ENCODE measurements around the gene PLA2G10. TPM values are rescaled to one million over a fixed set of nuclear protein-coding genes. Genes with fewer than 3 reads are reported as not detected.
"Not testable (repeated sequence)": the region's sequence is repeated elsewhere in the genome, so short reads cannot be mapped to it uniquely, and the experiment has no call there.

Gene PLA2G10
- total and polyA plus RNA-seq, 9 of the 15 experiments (the other 6 are each of a cell fraction or from before 2014, with no cell fraction given): not detected

DNA sequence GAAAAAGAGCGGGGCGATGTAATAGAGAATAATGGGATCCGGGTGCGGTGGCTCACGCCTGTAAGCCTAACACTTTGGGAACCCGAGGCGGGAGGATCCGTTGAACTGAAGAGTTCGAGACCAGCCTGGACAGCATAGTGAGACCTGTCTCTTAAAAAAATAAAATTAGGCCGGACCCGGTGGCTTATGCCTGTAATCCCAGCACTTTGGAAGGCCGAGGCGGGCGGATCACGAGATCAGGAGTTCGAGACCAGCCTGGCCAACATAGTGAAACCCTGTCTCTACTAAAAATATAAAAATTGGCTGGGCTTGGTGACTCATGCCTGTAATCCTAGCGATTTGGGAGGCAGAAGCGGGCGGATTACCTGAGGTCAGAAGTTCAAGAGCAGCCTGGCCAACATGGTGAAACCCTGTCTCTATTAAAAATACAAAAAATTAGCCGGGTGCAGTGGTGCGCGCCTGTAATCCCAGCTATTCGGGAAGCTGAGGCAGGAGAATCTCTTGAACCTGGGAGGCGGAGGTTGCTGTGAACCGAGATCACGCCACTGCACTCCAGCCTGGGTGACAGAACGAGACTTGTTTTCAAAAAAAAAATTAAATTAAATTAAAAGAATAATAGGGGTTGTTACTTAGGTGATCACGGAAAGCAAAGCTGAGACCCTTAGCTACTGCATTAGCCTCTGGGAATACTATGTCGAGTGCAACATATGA, 63.3 kb downstream of the PLA2G10 start:
- 16% methylated on average over 29 of the region's 29 CpGs for WGBS (ENCODE audit: insufficient coverage, low coverage, missing lambda C conversion rate)
- peaks cover 65% of the 10 kb centered on the region for H3K79me2 ChIP-seq (ENCODE audit: control insufficient read depth, insufficient read depth, low read length)
- ATAC-seq; CTCF ChIA-PET (ENCODE audit: low intra/inter-chr PET ratio); H3K27me3 ChIP-seq (ENCODE audit: control insufficient read depth in 2 of 2, insufficient read depth in 2 of 2, low read length in 2 of 2); H3K9me1 ChIP-seq (ENCODE audit: control insufficient read depth, insufficient read depth, low read length); BruUV-seq (replicated peaks); intact Hi-C loops (cut with micrococcal nuclease); H3K9me3 ChIP-seq (replicated peaks; ENCODE audit: control insufficient read depth, insufficient read depth, low read depth, low read length); FAIRE-seq; TF ChIP-seq NR2C1 (IDR thresholded peaks at IDR 0.05); JUN (CRISPR knock-in tag; IDR thresholded peaks at IDR 0.05; ENCODE audit: borderline replicate concordance): not testable (repeated sequence)
- POLR2A ChIA-PET: interaction anchor here (0.5 to 1.8 kb wide), 9 partner anchors 11 to 1607 kb away, joined by 3 to 10 read pairs (median 4); no protein-coding TSS in a partner anchor
- peak overlapping the region; percentile 88 to 95 for H3K9ac ChIP-seq (ENCODE audit: insufficient read depth in 1 of 2, low read depth in 2 of 2, low read length in 2 of 2)
- peak overlapping the region; percentile 99 for H3K27ac ChIP-seq (ENCODE audit: extremely low read depth, low read depth, low read length)
- in situ Hi-C loops (cut with MboI): loop anchor here (25.0 kb wide), 1 partner anchor 1882 kb away; no protein-coding TSS in a partner anchor
- H3K4me2 ChIP-seq (ENCODE audit: insufficient read depth, low read length): peak overlapping the region; percentile 87
- peak in 1 of 4 experiments; percentile 71 for DNase-seq (ENCODE audit: extremely low read depth in 1 of 4, low spot score in 3 of 4)
- H4K20me1 ChIP-seq (replicated peaks; ENCODE audit: control insufficient read depth, insufficient read depth, low read length): peaks cover 17% of the 10 kb centered on the region
- peaks cover 26 to 32% of the 10 kb centered on the region in 2 experiments for H3K4me1 ChIP-seq (replicated peaks in 1 of 2; ENCODE audit: control insufficient read depth in 2 of 2, insufficient read depth in 2 of 2, low read length in 2 of 2)
- peak overlapping the region; percentile 83 for H3K4me3 ChIP-seq
- H2AFZ ChIP-seq (ENCODE audit: low read depth, low read length): peak overlapping the region; percentile 90
- H3K36me3 ChIP-seq (ENCODE audit: control insufficient read depth, insufficient read depth, low read length): peaks cover 37% of the 10 kb centered on the region
- peak; percentile 72; the same call in 1 of the 2 replicates for TF ChIP-seq BCOR (IDR thresholded peaks at IDR 0.05)
- TF ChIP-seq JUND (IDR thresholded peaks at IDR 0.05; ENCODE audit: borderline replicate concordance, low read depth, low read length): peak; percentile 61; the same call in 1 of the 2 replicates
- TF ChIP-seq JUND (tag; IDR thresholded peaks at IDR 0.05; ENCODE audit: borderline replicate concordance, low read depth, low read length): peak; percentile 14; the same call in 1 of the 3 replicates
- TF ChIP-seq MTA1 (IDR thresholded peaks at IDR 0.05; ENCODE audit: borderline replicate concordance): peak; percentile 13; the same call in 1 of the 2 replicates
- TF ChIP-seq, protein P1, sequence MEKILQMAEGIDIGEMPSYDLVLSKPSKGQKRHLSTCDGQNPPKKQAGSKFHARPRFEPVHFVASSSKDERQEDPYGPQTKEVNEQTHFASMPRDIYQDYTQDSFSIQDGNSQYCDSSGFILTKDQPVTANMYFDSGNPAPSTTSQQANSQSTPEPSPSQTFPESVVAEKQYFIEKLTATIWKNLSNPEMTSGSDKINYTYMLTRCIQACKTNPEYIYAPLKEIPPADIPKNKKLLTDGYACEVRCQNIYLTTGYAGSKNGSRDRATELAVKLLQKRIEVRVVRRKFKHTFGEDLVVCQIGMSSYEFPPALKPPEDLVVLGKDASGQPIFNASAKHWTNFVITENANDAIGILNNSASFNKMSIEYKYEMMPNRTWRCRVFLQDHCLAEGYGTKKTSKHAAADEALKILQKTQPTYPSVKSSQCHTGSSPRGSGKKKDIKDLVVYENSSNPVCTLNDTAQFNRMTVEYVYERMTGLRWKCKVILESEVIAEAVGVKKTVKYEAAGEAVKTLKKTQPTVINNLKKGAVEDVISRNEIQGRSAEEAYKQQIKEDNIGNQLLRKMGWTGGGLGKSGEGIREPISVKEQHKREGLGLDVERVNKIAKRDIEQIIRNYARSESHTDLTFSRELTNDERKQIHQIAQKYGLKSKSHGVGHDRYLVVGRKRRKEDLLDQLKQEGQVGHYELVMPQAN (IDR thresholded peaks at IDR 0.05; ENCODE audit: borderline replicate concordance): peak; percentile 59; the same call in 1 of the 2 replicates
- 0 out of 2 replicates have a peak, but pooled peaks have one; percentile 35 for TF ChIP-seq TRIM28 (IDR thresholded peaks at IDR 0.05)
- TF ChIP-seq TFE3 (CRISPR knock-in tag; IDR thresholded peaks at IDR 0.05): 0 out of 2 replicates have a peak, but pooled peaks have one; percentile 22
- peak; percentile 30; the same call in 1 of the 2 replicates for TF ChIP-seq NR2C1 (tag; IDR thresholded peaks at IDR 0.05)
- TF ChIP-seq JUN (IDR thresholded peaks at IDR 0.05; ENCODE audit: borderline replicate concordance, low read depth, low read length): 0 out of 2 replicates have a peak, but pooled peaks have one; percentile 40
- peak; percentile 62 for TF ChIP-seq POLR2H (tag; IDR thresholded peaks at IDR 0.05; ENCODE audit: low read depth)
- TF ChIP-seq TEAD2 (tag; IDR thresholded peaks at IDR 0.05): 0 out of 2 replicates have a peak, but pooled peaks have one; percentile 18
- TF ChIP-seq, protein P2, sequence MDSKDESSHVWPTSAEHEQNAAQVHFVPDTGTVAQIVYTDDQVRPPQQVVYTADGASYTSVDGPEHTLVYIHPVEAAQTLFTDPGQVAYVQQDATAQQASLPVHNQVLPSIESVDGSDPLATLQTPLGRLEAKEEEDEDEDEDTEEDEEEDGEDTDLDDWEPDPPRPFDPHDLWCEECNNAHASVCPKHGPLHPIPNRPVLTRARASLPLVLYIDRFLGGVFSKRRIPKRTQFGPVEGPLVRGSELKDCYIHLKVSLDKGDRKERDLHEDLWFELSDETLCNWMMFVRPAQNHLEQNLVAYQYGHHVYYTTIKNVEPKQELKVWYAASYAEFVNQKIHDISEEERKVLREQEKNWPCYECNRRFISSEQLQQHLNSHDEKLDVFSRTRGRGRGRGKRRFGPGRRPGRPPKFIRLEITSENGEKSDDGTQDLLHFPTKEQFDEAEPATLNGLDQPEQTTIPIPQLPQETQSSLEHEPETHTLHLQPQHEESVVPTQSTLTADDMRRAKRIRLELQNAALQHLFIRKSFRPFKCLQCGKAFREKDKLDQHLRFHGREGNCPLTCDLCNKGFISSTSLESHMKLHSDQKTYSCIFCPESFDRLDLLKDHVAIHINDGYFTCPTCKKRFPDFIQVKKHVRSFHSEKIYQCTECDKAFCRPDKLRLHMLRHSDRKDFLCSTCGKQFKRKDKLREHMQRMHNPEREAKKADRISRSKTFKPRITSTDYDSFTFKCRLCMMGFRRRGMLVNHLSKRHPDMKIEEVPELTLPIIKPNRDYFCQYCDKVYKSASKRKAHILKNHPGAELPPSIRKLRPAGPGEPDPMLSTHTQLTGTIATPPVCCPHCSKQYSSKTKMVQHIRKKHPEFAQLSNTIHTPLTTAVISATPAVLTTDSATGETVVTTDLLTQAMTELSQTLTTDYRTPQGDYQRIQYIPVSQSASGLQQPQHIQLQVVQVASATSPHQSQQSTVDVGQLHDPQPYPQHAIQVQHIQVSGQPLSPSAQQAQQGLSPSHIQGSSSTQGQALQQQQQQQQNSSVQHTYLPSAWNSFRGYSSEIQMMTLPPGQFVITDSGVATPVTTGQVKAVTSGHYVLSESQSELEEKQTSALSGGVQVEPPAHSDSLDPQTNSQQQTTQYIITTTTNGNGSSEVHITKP (IDR thresholded peaks at IDR 0.05; ENCODE audit: partially characterized antibody): peak; percentile 2
